Upper lobe of left lung (tissue), 6 donors: ENCODE measurements around the gene S100A8. TPM values are rescaled to one million over a fixed set of nuclear protein-coding genes. Genes with fewer than 3 reads are reported as not detected.
"Not testable (repeated sequence)": the region's sequence is repeated elsewhere in the genome, so short reads cannot be mapped to it uniquely, and the experiment has no call there.

Experiments used
- ATAC-seq, 2 donors: fragments of 200-7000 bp; cut with Tn5 transposase; one replicate each; pipeline ENCODE4 v1.9.1; 2022; ENCODE audit warnings: mild to moderate bottlenecking in 2 of 2, moderate library complexity in 2 of 2; ENCODE audit not compliant: low FRiP score in 2 of 2
- DNase-seq, 2 donors: peaks; one replicate each; pipeline ENCODE4 v3.0.0-alpha.2; 2019 to 2020
- H3K27ac ChIP-seq, 4 donors: fragments of 200-600 bp; sonication (generic); one replicate each; pipeline ENCODE4 v1.5.1; 2016 to 2019
- H3K27me3 ChIP-seq, 4 donors: fragments of 200-600 bp; sonication (generic); one replicate each; pipeline ENCODE4 v1.5.1; 2017 to 2019
- H3K36me3 ChIP-seq, 4 donors: fragments of 200-600 bp; sonication (generic); one replicate each; pipeline ENCODE4 v1.5.1; 2016 to 2019
- H3K4me1 ChIP-seq, 4 donors: fragments of 200-600 bp; sonication (generic); one replicate each; pipeline ENCODE4 v1.5.1; 2018 to 2019
- H3K4me3 ChIP-seq, 4 donors: fragments of 200-600 bp; sonication (generic); one replicate each; pipeline ENCODE4 v1.5.1; 2017 to 2019; ENCODE audit warnings: mild to moderate bottlenecking in 2 of 4, moderate library complexity in 1 of 4
- H3K9me3 ChIP-seq, 4 donors: fragments of 200-600 bp; sonication (generic); one replicate each; pipeline ENCODE4 v1.5.1; 2018 to 2019
- CTCF ChIP-seq, 6 experiments: fragments of 450-650 bp in 4 of 6; fragments of 200-600 bp in 2 of 6; sonication (generic) in 2 of 6; IDR thresholded peaks; one replicate each; pipeline ENCODE4 v1.5.1; 2016 to 2019; ENCODE audit warnings: antibody characterized with exemption in 6 of 6
- EP300 ChIP-seq, 4 donors: sonication (generic); formaldehyde crosslinking; IDR thresholded peaks; one replicate each; pipeline ENCODE4 v1.5.1; 2017; ENCODE audit warnings: antibody characterized with exemption in 4 of 4, control low read depth in 2 of 4
- POLR2A ChIP-seq, 4 donors: fragments of 450-650 bp; IDR thresholded peaks; one replicate each; pipeline ENCODE4 v1.5.1; 2016 to 2017; ENCODE audit warnings: antibody characterized with exemption in 4 of 4, mild to moderate bottlenecking in 2 of 4
- POLR2AphosphoS5 ChIP-seq, 2 donors: sonication (generic); formaldehyde crosslinking; IDR thresholded peaks; one replicate each; pipeline ENCODE4 v1.5.1; 2017; ENCODE audit warnings: antibody characterized with exemption in 2 of 2
- WGBS, 2 donors: methylation state at CpG; one replicate each; pipeline ENCODE4 v1.1.5; 2017 to 2018; 5-methylcytosine and 5-hydroxymethylcytosine counted together
- total RNA-seq, 6 donors: library from RNA; depleted of rRNA in 4 of 6; stranded (reverse); fragments of >200 nt in 4 of 6; gene quantifications; one replicate each; pipeline versions ENCODE4 v1.1.0 to v1.2.1, GENCODE V29; 2016 to 2021
- donor health status: DM: no; HTN: no; CAD: no; lungs with moderate emphysema.
- donor health status: DM: no; HTN: yes; CAD: no; lungs with severe emphysema.

The S100A8 gene
- total RNA-seq, 6 donors from 2014 or later: 49.2 to 842 (median 194) TPM

DNA sequence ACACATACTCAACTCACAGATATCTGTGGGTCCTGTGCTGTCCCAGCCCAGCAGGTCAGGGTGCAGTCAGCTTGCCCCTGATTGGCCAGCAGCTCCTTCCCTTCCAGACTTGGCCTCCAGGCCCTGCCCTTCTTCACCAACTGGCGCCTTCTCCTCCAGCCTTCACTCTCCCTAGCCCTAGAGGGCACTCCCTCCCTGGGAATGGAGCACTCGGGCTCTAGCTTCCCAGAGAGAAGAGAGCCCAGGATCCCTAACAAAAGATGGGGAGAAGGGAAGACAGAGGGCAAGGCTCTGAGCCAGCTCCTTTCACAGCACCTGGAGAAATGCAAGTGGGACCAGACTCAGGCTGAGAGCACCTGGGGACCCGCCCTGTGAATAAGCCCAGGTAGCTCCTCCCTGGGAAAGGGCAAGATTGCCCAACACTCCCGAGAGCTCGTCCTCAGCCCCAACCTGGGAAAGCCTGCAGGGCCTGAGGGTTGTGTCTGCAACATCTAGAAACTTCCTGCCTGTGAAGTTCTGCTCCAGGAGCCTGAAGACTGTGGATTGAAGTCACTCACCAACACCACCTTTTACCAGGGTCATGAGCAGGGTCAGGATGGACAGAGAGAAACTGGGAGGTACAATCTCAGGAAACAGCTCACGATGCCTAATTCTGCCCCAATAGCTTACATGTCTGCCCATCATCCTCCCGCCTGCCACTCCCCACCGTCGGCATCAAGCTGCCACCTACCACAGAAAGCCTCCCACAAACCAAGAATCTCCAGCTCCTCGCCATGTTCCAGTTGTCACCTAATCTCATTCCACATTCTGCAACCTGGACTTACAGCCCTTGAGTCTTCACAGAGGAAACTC is 42.1 kb downstream of the S100A8 start, which contains the start of gene PGLYRP4:
Gene PGLYRP4, minus strand, starts transcription at position 331 of the 852 bp plus-strand sequence. CDS start 909 bp downstream, outside the sequence.
- H3K4me1 ChIP-seq: peaks cover 4 to 25% (median 18%) of the 10 kb centered on the region in 4 donors
- ATAC-seq (no peak), DNase-seq (no peak)
- no peak within 1 kb of the TSS for H3K27ac ChIP-seq
- H3K27me3 ChIP-seq: no peaks in the 10 kb centered on the region
- H3K9me3 ChIP-seq: no peaks in the 10 kb centered on the region
- WGBS, 2 donors: 51 to 71% methylated on average over 5 to 9 of the region's 10 CpGs
- H3K36me3 ChIP-seq: no peaks in the 10 kb centered on the region
- no peak within 1 kb of the TSS for H3K4me3 ChIP-seq
- TF ChIP-seq POLR2AphosphoS5 (IDR thresholded peaks at IDR 0.05) (no peak), EP300 (IDR thresholded peaks at IDR 0.05) (no peak), CTCF (IDR thresholded peaks at IDR 0.05) (no peak), POLR2A (IDR thresholded peaks at IDR 0.05) (no peak)

- no peaks in the 10 kb centered on the region for H3K27me3 ChIP-seq
- DNase-seq (no peak), ATAC-seq (no peak)
- H3K36me3 ChIP-seq: no peaks in the 10 kb centered on the region
- 64 to 65% methylated on average over 7 of the region's 7 CpGs for WGBS, 2 donors
- peaks cover 4 to 25% (median 19%) of the 10 kb centered on the region in 4 donors for H3K4me1 ChIP-seq
- H3K4me3 ChIP-seq: no peak overlapping the region
- no peaks in the 10 kb centered on the region for H3K9me3 ChIP-seq
- no peak for TF ChIP-seq POLR2AphosphoS5 (IDR thresholded peaks at IDR 0.05)
- TF ChIP-seq POLR2A (IDR thresholded peaks at IDR 0.05): no peak
- no peak for TF ChIP-seq EP300 (IDR thresholded peaks at IDR 0.05)
- TF ChIP-seq CTCF (IDR thresholded peaks at IDR 0.05): no peak
- H3K27ac ChIP-seq: no peak overlapping the region
Observed at GRCh38 chr1:153347856-153348255, 43.0 kb downstream of the S100A8 start.

DNA sequence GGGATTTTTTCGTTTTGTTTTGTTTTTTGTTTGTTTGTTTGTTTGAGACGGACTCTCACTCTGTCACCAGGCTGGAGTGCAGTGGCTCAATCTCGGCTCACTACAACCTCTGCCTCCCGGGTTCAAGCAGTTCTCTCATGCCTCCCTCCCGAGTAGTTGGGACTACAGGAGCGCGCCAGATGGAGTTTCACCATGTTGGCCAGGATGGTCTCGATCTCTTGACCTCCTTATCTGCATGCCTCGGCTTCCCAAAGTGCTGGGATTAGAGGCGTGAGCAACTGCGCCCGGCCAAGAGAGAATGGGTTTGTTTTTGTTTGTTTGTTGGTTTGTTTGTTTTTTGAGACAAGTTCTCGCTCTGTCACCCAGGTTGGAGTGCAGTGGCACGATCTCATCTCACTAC is 43.8 kb downstream of the S100A8 start:
- 66 to 70% methylated on average over 14 of the region's 14 CpGs for WGBS, 2 donors
- ATAC-seq: not testable (repeated sequence)

GRCh38 chr1:153346077-153346723 is 44.7 kb downstream of the S100A8 start:
- Histone ChIP-seq H3K27me3 (no peaks in the 10 kb centered on the region), H3K27ac (no peak overlapping the region), H3K4me1 (peaks cover 4 to 25% (median 19%) of the 10 kb centered on the region in 4 donors), H3K36me3 (no peaks in the 10 kb centered on the region), H3K4me3 (no peak overlapping the region), H3K9me3 (no peaks in the 10 kb centered on the region)
- WGBS, 2 donors: 23 to 31% methylated on average over 6 of the region's 6 CpGs
- TF ChIP-seq CTCF (IDR thresholded peaks at IDR 0.05): no peak
- TF ChIP-seq EP300 (IDR thresholded peaks at IDR 0.05): no peak
- no peak for TF ChIP-seq POLR2AphosphoS5 (IDR thresholded peaks at IDR 0.05)
- no peak for TF ChIP-seq POLR2A (IDR thresholded peaks at IDR 0.05)
- ATAC-seq (no peak), DNase-seq (no peak)

More for the DNA sequence above, 43.8 kb downstream of the S100A8 start:
- not testable (repeated sequence) for H3K36me3 ChIP-seq, H3K27ac ChIP-seq, DNase-seq, H3K9me3 ChIP-seq, H3K4me3 ChIP-seq, H3K27me3 ChIP-seq
- peaks cover 4 to 25% (median 19%) of the 10 kb centered on the region in 4 donors for H3K4me1 ChIP-seq
